ENCODE results near the gene INAVA. TPM values are rescaled to one million over a fixed set of nuclear protein-coding genes. Genes with fewer than 3 reads are reported as not detected.
A peak's percentile ranks its signal among the peaks of the same experiment; 100 is the strongest.
"Not testable (repeated sequence)": the region's sequence is repeated elsewhere in the genome, so short reads cannot be mapped to it uniquely, and the experiment has no call there.

INAVA gene
- polyA plus RNA-seq, 2 of the 4 experiments (the other 2 are of a cell fraction), result 40.0 to 43.7 TPM

- 81% methylated on average over 12 of the region's 15 CpGs for WGBS (ENCODE audit: missing lambda C conversion rate)
- Histone ChIP-seq H3K4me3 (no peak overlapping the region), H3K4me2 (no peak overlapping the region), H3K9me3 (no peaks in the 10 kb centered on the region), H3K4me1 (no peaks in the 10 kb centered on the region), H3K27ac (no peak overlapping the region)
- FAIRE-seq, result no peak
- POLR2A ChIA-PET, result no interaction called here
- DNase-seq (ENCODE audit: low read depth in 1 of 2, low spot score in 1 of 2), result no peak
- TF ChIP-seq KDM5A (IDR thresholded peaks at IDR 0.05) (no peak), ZFP36 (IDR thresholded peaks at IDR 0.05; ENCODE audit: borderline replicate concordance, partially characterized antibody) (no peak), GATA3 (IDR thresholded peaks at IDR 0.05; ENCODE audit: borderline replicate concordance) (no peak), CBX8 (IDR thresholded peaks at IDR 0.05) (no peak), RAD21 (conservative IDR thresholded peaks at IDR 0.05 in 1 of 2, IDR thresholded peaks at IDR 0.05 in 1 of 2) (no peak), HDAC2 (IDR thresholded peaks at IDR 0.05) (no peak), ZNF302 (CRISPR knock-in tag; IDR thresholded peaks at IDR 0.05) (no peak), SREBF2 (IDR thresholded peaks at IDR 0.05) (no peak), EHF (CRISPR knock-in tag; IDR thresholded peaks at IDR 0.05) (no peak), EP300 (IDR thresholded peaks at IDR 0.05) (no peak), TFCP2L1 (CRISPR knock-in tag; IDR thresholded peaks at IDR 0.05) (no peak), BCL3 (IDR thresholded peaks at IDR 0.05) (no peak), NPAS2 (CRISPR knock-in tag; IDR thresholded peaks at IDR 0.05; ENCODE audit: borderline replicate concordance) (no peak), PHF8 (IDR thresholded peaks at IDR 0.05; ENCODE audit: borderline replicate concordance, low read depth) (no peak), NR3C1 (IDR thresholded peaks at IDR 0.05) (no peak), RNF2 (IDR thresholded peaks at IDR 0.05; ENCODE audit: borderline replicate concordance, low read depth) (no peak), RARB (CRISPR knock-in tag; IDR thresholded peaks at IDR 0.05) (no peak), RCOR1 (IDR thresholded peaks at IDR 0.05; ENCODE audit: low read depth, low read length) (no peak), EHMT2 (IDR thresholded peaks at IDR 0.05; ENCODE audit: low read depth) (no peak)
- CTCF ChIA-PET, result interaction anchor here (0.9 to 7.6 kb wide), 4 partner anchors 13 to 57 kb away, joined by 3 to 51 read pairs (median 3); no protein-coding TSS in a partner anchor
- peak in 1 of 2 experiments; percentile 72; a peak in 3 of 6 replicates for ATAC-seq
Observed at GRCh38 chr1:200959411-200959921, 64.8 kb downstream of the INAVA start.

- H3K4me3 ChIP-seq, result no peak overlapping the region
- no peaks in the 10 kb centered on the region for H3K4me1 ChIP-seq
- WGBS (ENCODE audit: missing lambda C conversion rate), result 59% methylated on average over 9 of the region's 9 CpGs
- ATAC-seq, result no peak
- POLR2A ChIA-PET, result no interaction called here
- no peak overlapping the region for H3K27ac ChIP-seq
- TF ChIP-seq ZFP36 (IDR thresholded peaks at IDR 0.05; ENCODE audit: borderline replicate concordance, partially characterized antibody) (peak; percentile 58), ZSCAN20 (CRISPR knock-in tag; IDR thresholded peaks at IDR 0.05) (no peak)
- CTCF ChIA-PET, result interaction anchor here (0.9 to 7.6 kb wide), 5 partner anchors 12 to 154 kb away, joined by 3 to 51 read pairs (median 4); no protein-coding TSS in a partner anchor
- no peaks in the 10 kb centered on the region for H3K9me3 ChIP-seq
- no peak for DNase-seq (ENCODE audit: low read depth in 1 of 2, low spot score in 1 of 2)
- no peak overlapping the region for H3K4me2 ChIP-seq
- no peak for FAIRE-seq
Observed at GRCh38 chr1:200960236-200960947, 65.7 kb downstream of the INAVA start.

GRCh38 chr1:200960948-200961340 lies 66.2 kb downstream of the INAVA start:
- H3K27ac ChIP-seq, result no peak overlapping the region
- POLR2A ChIA-PET, result no interaction called here
- 82% methylated on average over 4 of the region's 4 CpGs for WGBS (ENCODE audit: missing lambda C conversion rate)
- TF ChIP-seq REST (IDR thresholded peaks at IDR 0.05) (no peak), JUN (IDR thresholded peaks at IDR 0.05) (no peak), RFX5 (IDR thresholded peaks at IDR 0.05) (no peak), RCOR1 (IDR thresholded peaks at IDR 0.05; ENCODE audit: low read depth, low read length) (no peak), PHF8 (IDR thresholded peaks at IDR 0.05; ENCODE audit: borderline replicate concordance, low read depth) (no peak), FOSB (CRISPR knock-in tag; IDR thresholded peaks at IDR 0.05) (no peak), SREBF2 (IDR thresholded peaks at IDR 0.05) (no peak)
- ATAC-seq (no peak), DNase-seq (ENCODE audit: low read depth in 1 of 2, low spot score in 1 of 2) (no peak), FAIRE-seq (no peak)
- no peak overlapping the region for H3K4me2 ChIP-seq
- H3K9me3 ChIP-seq, result no peaks in the 10 kb centered on the region
- H3K4me1 ChIP-seq, result no peaks in the 10 kb centered on the region
- no peak overlapping the region for H3K4me3 ChIP-seq
- CTCF ChIA-PET, result interaction anchor here (1.1 to 7.6 kb wide), 3 partner anchors 11 to 154 kb away, joined by 4 to 51 read pairs (median 4); no protein-coding TSS in a partner anchor

GRCh38 chr1:200962151-200962550 lies 67.5 kb downstream of the INAVA start:
- H3K4me1 ChIP-seq; H3K9me3 ChIP-seq; H3K4me2 ChIP-seq; H3K27ac ChIP-seq; H3K4me3 ChIP-seq; DNase-seq (ENCODE audit: low read depth in 1 of 2, low spot score in 1 of 2); FAIRE-seq; ATAC-seq; POLR2A ChIA-PET: not testable (repeated sequence)
- WGBS (ENCODE audit: missing lambda C conversion rate), result 93% methylated on average over 11 of the region's 11 CpGs
- CTCF ChIA-PET, result interaction anchor here (0.6 to 7.6 kb wide), 3 partner anchors 10 to 88 kb away, joined by 3 to 51 read pairs (median 5); no protein-coding TSS in a partner anchor
